Activated T-helper 1 cell treated with anti-CD3 and anti-CD28 coated beads, Interleukin-12 subunit alpha, Interleukin-12 subunit beta, Interleukin-2, Interleukin-4 antibody, amounts not matched to agents 30 ng/mL and 10 ng/mL and 1 ng/mL, durations not matched to agents 14 hours and 24 hours and 36 hours (primary cell): ENCODE data around the gene TAF13. TPM values are rescaled to one million over a fixed set of nuclear protein-coding genes. Genes with fewer than 3 reads are reported as not detected.

Experiments used
- DNase-seq: peaks from one replicate; pipeline ENCODE4 v3.0.0; 2021; ENCODE audit warnings: low spot score
- H3K27ac Mint-ChIP-seq: one replicate; pipeline ENCODE4 v1.8.0; 2021; ENCODE audit warnings: mild to moderate bottlenecking, mixed read lengths
- H3K27me3 Mint-ChIP-seq: one replicate; pipeline ENCODE4 v1.8.0; 2022; ENCODE audit warnings: mild to moderate bottlenecking, moderate library complexity, mixed read lengths; ENCODE audit not compliant: insufficient read depth
- H3K36me3 Mint-ChIP-seq: one replicate; pipeline ENCODE4 v1.8.0; 2021; ENCODE audit warnings: low read depth, mixed read lengths
- H3K4me1 Mint-ChIP-seq: one replicate; pipeline ENCODE4 v1.8.0; 2021; ENCODE audit warnings: low read depth, mixed read lengths
- H3K4me3 Mint-ChIP-seq: one replicate; pipeline ENCODE4 v1.8.0; 2021; ENCODE audit warnings: mild to moderate bottlenecking, moderate library complexity, mixed read lengths
- H3K9me3 Mint-ChIP-seq: one replicate; pipeline ENCODE4 v1.8.0; 2021; ENCODE audit warnings: mixed read lengths
- intact Hi-C: fragments of 100-400 bp; cut with micrococcal nuclease; formaldehyde crosslinking; loops from one replicate; pipeline ENCODE4 v1.15.1; 2024
- total RNA-seq: library from RNA; stranded (reverse); gene quantifications from 2 replicates; pipeline ENCODE4 v1.2.3, GENCODE V29; 2022

TAF13 gene
- total RNA-seq, 1 donor from 2014 or later = 28.8 TPM

DNA sequence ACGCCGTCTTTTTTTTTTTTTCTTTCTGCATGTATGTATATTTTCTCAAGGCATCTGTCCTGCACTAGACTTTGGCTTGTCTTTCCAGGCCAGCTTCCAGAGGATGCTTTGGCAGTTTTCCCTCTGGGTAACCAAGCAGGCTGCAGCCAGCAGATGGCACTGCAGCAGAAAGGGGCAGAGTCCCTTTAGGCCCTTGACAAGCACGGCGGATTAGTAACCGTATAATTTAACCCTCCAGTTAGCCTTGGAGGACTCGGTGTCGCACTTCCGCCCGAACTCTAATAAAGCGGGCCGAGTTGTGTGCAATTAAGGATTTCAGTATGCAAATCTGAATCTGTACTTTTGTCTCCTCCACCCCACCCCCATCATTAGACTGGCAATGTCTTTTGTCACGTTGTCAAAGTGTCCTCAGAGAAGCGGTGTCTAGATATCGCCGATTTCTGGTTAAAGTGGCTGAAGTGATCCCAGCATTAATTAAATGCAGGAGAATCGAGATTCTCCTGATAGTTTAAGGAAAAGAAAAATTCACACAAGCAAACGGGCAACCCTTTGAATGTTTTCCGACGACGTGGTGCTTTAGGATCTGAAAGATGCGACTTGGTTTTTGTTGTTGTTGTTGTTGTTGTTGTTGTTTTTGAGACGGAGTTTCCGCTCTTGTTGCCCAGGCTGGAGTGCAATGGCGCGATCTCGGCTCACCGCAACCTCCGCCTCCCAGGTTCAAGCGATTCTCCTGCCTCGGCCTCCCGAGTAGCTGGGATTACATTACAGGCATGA is 13.6 kb upstream of the TAF13 start:
- Mint-ChIP-seq H3K36me3 (peaks cover 16% of the 10 kb centered on the region), H3K9me3 (no peaks in the 10 kb centered on the region), H3K4me3 (peak overlapping the region; percentile 92), H3K27ac (peak overlapping the region; percentile 93), H3K27me3 (peaks cover 2% of the 10 kb centered on the region), H3K4me1 (peaks cover 21% of the 10 kb centered on the region)
- intact Hi-C loops = loop anchor here (1.0 to 5.0 kb wide), 12 partner anchors 11 to 1249 kb away; partner anchors contain the start of genes CLCC1, PRPF38B, PSMA5 and RBM15
- DNase-seq = peak; percentile 30

DNA sequence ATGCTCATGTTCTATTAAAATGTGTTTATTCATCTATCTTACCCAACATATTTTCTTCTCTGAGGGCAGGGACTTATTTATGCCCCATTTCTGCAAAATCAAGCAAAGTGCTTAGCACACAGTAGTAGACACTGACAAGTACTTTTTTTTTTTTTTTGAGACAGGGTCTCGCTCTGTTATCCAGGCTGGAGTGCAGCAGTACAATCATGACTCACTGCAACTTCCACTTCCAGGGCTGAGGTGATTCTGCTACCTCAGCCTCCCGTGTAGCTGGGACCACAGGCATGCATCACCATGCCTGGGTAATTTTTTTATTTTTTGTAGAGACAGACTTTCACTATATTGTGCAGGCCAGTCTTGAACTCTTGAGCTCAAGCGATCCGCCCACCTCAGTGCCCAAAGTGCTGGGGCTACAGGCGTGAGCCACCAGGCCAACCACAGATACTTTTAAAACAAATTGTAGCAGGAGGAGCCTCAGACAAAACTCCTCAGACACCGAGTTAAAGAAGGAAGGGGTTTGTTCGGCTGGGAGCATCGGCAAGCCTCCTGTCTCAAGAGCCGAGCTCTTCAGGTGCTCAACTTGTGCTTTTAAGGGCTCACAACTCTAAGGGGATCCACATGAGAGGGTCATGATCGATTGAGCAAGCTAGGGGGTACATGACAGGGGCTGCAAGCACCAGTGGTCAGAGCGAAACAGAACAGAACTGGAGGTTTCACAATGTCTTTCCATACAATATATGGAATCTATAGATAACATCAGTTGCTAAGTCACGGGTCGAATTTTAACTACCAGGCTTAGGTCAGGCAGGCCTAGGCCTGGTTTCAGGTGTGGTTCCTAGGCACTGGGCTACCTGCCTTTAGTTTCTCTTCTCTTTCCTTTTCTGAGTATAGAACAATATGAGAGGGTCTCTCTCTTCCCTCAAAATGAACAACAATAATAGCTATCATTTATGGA is 9.0 kb upstream of the TAF13 start:
- Mint-ChIP-seq H3K27ac (no peak overlapping the region), H3K4me1 (no peaks in the 10 kb centered on the region), H3K36me3 (peaks cover 3% of the 10 kb centered on the region), H3K27me3 (peaks cover 3% of the 10 kb centered on the region), H3K9me3 (no peaks in the 10 kb centered on the region), H3K4me3 (no peak overlapping the region)
- no peak for DNase-seq
- intact Hi-C loops = no loop called here

DNA sequence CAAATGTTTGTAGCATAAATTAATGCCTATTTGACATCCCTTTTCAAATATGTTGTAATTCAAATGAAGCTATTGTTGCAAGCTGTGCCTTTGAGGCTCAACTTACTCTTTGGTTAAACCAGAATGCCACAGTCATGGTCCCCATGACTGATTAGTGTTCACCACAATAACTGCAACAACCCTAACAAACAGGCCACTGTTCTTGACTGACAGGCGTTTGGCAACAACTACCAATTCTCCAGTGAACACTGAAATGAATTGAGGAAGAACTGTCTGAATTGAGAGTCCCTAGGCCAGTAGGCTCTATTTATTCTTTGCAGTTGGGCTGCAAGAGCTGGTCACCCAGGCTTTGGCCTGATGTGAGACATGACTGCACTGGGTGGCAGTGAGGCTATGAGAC is 8.1 kb upstream of the TAF13 start:
- Mint-ChIP-seq H3K4me1 (no peaks in the 10 kb centered on the region), H3K27ac (no peak overlapping the region), H3K4me3 (no peak overlapping the region), H3K9me3 (no peaks in the 10 kb centered on the region), H3K27me3 (peaks cover 3% of the 10 kb centered on the region), H3K36me3 (no peaks in the 10 kb centered on the region)
- no peak for DNase-seq
- intact Hi-C loops = no loop called here

DNA sequence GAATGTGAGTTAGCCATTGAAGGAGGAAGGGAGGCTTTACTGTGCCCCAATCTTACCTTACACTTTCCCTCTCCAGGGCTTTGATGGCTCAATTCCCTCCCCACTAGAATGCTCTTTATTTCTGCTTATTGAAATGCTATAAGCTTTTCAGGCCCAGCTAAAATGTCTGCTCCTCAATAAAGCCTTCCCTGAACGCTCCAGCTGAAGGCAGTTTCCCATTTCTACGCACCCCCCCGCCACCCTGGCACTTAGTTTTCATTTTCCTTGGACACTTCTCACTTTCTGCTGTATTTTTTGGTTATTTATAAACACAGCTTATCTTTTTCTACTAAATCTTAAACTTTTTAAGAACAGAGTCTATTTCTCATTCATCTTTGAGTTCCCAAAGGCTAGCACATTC is 7.7 kb upstream of the TAF13 start:
- Mint-ChIP-seq H3K27ac (no peak overlapping the region), H3K4me3 (no peak overlapping the region), H3K9me3 (no peaks in the 10 kb centered on the region), H3K36me3 (no peaks in the 10 kb centered on the region), H3K4me1 (no peaks in the 10 kb centered on the region), H3K27me3 (peaks cover 3% of the 10 kb centered on the region)
- intact Hi-C loops = no loop called here
- DNase-seq = no peak

DNA sequence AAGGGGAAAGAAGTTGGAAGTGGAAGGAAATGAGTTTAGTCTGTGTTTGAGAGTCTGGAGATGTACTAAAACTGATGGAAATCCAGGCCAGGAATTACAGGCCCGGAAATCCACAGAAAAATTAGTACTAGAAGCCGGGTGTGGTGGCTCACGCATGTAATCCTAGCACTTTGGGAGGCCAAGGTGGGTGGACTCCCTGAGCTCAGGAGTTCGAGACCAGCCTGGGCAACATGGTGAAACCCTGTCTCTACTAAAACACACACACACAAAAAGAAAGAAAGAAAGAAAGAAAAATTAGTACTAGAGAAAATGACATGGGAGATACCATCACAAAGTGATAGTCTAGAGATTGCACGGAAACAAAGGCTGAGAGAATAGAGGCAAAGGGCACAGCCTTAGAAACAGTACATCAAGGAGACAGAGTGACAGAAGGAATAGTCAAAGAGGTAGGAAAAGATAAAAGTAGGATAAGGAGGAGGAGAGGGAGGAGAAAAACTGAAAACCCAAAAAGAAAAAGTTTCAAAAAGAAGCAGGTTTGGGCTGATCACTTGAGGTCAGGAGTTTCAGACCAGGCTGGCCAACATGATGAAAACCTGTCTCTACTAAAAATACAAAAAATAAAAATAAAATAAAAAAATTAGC is 4.8 kb upstream of the TAF13 start:
- H3K9me3 Mint-ChIP-seq = no peaks in the 10 kb centered on the region
- no peak overlapping the region for H3K27ac Mint-ChIP-seq
- peaks cover 5% of the 10 kb centered on the region for H3K36me3 Mint-ChIP-seq
- no peak overlapping the region for H3K4me3 Mint-ChIP-seq
- H3K27me3 Mint-ChIP-seq = peaks cover 1% of the 10 kb centered on the region
- no peak for DNase-seq
- H3K4me1 Mint-ChIP-seq = peaks cover 7% of the 10 kb centered on the region
- intact Hi-C loops = no loop called here

DNA sequence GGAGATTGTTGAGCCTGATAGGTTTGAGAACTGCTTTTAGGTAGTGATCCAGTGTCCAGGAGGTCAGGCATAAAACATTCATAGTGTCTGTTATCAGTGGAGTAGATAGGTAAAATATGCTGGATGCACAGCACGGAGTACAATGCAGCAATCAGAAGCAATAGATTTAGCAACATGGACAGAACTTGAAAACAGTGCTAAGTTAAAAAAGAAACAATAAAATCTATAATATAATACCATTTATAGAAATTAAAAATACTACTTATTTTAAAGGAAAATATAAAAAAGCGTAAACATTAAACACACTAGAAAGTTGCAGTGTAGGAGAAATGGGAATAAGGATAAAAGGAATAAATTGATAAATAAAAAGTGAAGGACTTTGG is 3.4 kb upstream of the TAF13 start:
- Mint-ChIP-seq H3K4me1 (peaks cover 18% of the 10 kb centered on the region), H3K9me3 (no peaks in the 10 kb centered on the region), H3K4me3 (no peak overlapping the region), H3K27me3 (peaks cover 1% of the 10 kb centered on the region), H3K27ac (no peak overlapping the region), H3K36me3 (peaks cover 11% of the 10 kb centered on the region)
- no peak for DNase-seq
- intact Hi-C loops = no loop called here

DNA sequence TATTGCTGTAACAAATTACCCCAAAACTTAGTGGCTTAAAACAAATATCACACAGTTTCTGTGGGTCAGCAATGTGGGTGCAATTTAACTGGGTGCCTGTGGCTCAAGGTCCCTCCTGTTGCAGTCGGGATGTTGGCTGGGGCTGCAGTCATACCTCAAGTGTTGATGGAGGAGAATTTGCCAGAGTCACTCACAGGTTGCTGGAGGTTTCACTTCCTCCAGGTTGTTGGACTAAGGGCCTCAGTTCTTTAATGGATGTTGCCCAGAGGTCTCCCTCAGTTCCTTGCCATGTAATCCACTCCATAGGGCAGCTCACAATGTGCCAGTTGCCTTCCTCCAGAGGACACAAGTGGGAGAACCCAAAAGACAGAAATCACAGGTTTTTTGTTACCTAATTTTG is 2.5 kb upstream of the TAF13 start:
- Mint-ChIP-seq H3K4me1 (peaks cover 20% of the 10 kb centered on the region), H3K4me3 (no peak overlapping the region), H3K36me3 (peaks cover 13% of the 10 kb centered on the region), H3K27ac (no peak overlapping the region), H3K9me3 (no peaks in the 10 kb centered on the region), H3K27me3 (peaks cover 1% of the 10 kb centered on the region)
- intact Hi-C loops = no loop called here
- no peak for DNase-seq

DNA sequence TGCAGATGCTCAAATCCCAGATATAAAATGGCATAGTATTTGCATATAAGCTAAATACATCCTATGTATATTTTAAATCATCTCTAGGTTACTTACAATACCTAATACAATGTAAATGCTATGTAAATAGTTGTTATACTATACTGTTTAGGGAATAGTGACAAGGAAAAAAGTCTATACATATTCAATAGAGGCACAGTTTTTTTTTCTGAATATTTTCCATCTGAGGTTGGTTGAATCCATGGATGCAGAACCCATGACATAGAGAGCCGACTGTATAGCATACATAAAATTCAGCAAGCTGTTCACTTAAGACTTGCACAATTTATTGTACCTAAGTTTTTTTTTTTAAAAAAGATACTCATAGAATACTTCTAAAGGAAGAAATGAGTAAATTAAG is 6.5 kb downstream of the TAF13 start:
- H3K27me3 Mint-ChIP-seq = no peaks in the 10 kb centered on the region
- no peak for DNase-seq
- H3K4me1 Mint-ChIP-seq = peaks cover 8% of the 10 kb centered on the region
- intact Hi-C loops = no loop called here
- H3K27ac Mint-ChIP-seq = no peak overlapping the region
- peaks cover 22% of the 10 kb centered on the region for H3K36me3 Mint-ChIP-seq
- H3K9me3 Mint-ChIP-seq = no peaks in the 10 kb centered on the region
- no peak overlapping the region for H3K4me3 Mint-ChIP-seq

DNA sequence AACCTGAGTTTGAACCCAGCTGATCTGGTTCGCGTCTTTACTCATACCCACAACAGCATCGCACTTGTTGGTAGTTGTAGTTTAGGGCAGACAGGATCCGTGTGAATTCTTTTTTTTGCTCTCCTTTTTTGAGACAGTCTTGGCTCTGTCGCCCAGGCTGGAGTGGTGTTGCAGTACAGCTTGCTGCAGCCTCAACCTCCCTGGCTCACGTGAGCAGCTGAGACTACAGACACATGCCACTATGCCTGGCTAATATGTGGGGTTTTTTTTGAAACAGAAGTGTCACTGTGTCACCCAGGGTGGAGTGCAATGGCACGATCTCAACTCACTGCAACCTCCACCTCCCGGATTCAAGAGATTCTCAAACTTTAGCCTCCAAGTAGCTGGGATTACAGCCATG is 7.9 kb downstream of the TAF13 start:
- Mint-ChIP-seq H3K9me3 (no peaks in the 10 kb centered on the region), H3K4me3 (no peak overlapping the region), H3K27ac (no peak overlapping the region), H3K27me3 (no peaks in the 10 kb centered on the region), H3K36me3 (peaks cover 21% of the 10 kb centered on the region), H3K4me1 (peaks cover 5% of the 10 kb centered on the region)
- DNase-seq = no peak
- intact Hi-C loops = no loop called here

DNA sequence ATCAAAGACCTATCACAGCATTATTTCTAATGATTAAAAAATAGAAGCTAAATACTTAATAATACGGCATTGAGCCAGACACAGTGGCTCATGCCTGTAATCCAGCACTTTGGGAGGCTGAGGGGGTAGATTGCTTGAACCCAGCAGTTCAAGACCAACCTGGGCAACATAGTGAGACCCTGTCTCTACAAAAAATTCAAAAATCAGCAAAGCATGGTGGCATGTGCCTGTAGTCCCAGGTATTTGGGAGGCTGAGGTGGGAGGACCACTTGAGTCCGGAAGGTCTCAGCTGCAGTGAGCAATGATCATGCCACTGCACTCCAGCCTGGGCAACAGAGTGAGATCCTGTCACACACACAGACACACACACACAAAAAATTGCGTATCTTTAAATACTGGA is 10.7 kb downstream of the TAF13 start:
- no peaks in the 10 kb centered on the region for H3K9me3 Mint-ChIP-seq
- no peak overlapping the region for H3K27ac Mint-ChIP-seq
- H3K36me3 Mint-ChIP-seq = peaks cover 16% of the 10 kb centered on the region
- H3K4me1 Mint-ChIP-seq = peaks cover 5% of the 10 kb centered on the region
- no peaks in the 10 kb centered on the region for H3K27me3 Mint-ChIP-seq
- H3K4me3 Mint-ChIP-seq = no peak overlapping the region
- intact Hi-C loops = no loop called here
- DNase-seq = no peak

DNA sequence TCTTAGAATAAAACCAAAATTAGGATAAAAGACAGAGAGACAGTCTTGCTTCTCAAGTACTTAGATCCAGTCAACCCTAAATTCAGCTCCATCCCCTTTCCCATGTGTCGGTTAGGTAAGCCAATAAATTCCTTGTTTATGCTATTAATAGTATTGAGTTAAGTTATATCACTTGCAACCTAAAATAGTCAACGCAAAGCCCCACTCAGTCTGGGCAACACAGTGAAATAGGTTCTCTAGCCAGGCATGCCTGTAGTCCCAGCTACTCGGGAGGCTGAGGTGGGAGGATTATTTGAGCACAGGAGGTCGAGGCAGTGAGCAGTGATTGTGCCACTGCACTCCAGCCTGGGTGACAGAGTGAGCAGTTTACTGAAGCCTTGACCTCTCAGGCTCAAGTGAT is 14.6 kb downstream of the TAF13 start:
- no peak overlapping the region for H3K27ac Mint-ChIP-seq
- H3K36me3 Mint-ChIP-seq = peaks cover 7% of the 10 kb centered on the region
- H3K9me3 Mint-ChIP-seq = no peaks in the 10 kb centered on the region
- intact Hi-C loops = no loop called here
- H3K4me1 Mint-ChIP-seq = peaks cover 1% of the 10 kb centered on the region
- H3K27me3 Mint-ChIP-seq = peaks cover 4% of the 10 kb centered on the region
- no peak for DNase-seq
- no peak overlapping the region for H3K4me3 Mint-ChIP-seq

DNA sequence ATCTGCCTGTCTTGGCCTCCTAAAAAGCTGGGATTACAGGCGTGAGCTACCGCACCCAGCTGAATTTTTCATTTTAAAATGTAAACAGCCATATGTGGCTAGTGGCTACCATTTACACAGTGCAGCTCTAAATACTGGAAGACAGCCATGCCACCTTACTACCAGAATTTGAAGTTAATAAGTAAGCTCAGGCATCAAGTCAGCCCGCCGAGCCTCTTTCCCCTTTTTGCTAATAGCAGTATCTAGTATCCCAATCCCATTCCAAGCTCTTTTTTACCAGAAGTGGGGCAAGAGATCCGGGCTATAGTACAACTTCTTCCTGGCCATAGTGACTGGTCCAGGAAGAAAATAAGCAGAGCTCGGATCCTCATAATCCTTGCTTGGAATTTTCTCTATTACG is 15.1 kb downstream of the TAF13 start:
- Mint-ChIP-seq H3K27me3 (peaks cover 4% of the 10 kb centered on the region), H3K9me3 (no peaks in the 10 kb centered on the region), H3K27ac (no peak overlapping the region), H3K36me3 (peaks cover 7% of the 10 kb centered on the region), H3K4me1 (no peaks in the 10 kb centered on the region), H3K4me3 (no peak overlapping the region)
- intact Hi-C loops = no loop called here
- no peak for DNase-seq

DNA sequence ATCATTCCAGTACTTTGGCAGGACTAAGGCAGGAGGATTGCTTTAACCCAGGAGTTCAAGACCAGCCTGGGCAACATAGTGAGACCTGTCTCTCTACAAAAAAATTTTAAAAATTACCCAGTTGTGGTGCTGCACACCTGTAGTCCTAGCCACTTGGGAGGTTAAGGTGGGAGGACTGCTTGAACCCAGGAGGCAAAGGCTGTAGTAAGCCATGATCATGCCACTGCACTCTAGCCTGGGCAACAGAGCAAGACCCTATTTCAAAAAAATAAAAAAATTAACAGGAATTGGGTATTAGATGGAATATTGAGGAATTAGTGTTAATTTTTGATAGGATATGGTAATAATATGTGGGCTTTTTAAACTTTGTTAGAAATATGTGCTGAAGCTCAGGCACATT is 16.8 kb downstream of the TAF13 start:
- no peak for DNase-seq

More for the DNA sequence above, 16.8 kb downstream of the TAF13 start:
- Mint-ChIP-seq H3K27me3 (peaks cover 4% of the 10 kb centered on the region), H3K4me1 (no peaks in the 10 kb centered on the region), H3K27ac (no peak overlapping the region), H3K36me3 (peaks cover 2% of the 10 kb centered on the region), H3K4me3 (no peak overlapping the region), H3K9me3 (no peaks in the 10 kb centered on the region)
- intact Hi-C loops = no loop called here
